Activated CD4-positive, CD25-positive, alpha-beta regulatory T cell treated with anti-CD3 and anti-CD28 coated beads, Interleukin-2, amount 50 U/mL, for 24 hours (primary cell): ENCODE data around the gene EMILIN1.

Source experiments
- ATAC-seq, 2 donors: fragments of 150-1000 bp; cut with Tn5 transposase; one replicate each; pipeline ENCODE4 v1.10.0; 2021; ENCODE audit warnings: mild to moderate bottlenecking in 1 of 2, moderate library complexity in 1 of 2

The EMILIN1 gene

DNA sequence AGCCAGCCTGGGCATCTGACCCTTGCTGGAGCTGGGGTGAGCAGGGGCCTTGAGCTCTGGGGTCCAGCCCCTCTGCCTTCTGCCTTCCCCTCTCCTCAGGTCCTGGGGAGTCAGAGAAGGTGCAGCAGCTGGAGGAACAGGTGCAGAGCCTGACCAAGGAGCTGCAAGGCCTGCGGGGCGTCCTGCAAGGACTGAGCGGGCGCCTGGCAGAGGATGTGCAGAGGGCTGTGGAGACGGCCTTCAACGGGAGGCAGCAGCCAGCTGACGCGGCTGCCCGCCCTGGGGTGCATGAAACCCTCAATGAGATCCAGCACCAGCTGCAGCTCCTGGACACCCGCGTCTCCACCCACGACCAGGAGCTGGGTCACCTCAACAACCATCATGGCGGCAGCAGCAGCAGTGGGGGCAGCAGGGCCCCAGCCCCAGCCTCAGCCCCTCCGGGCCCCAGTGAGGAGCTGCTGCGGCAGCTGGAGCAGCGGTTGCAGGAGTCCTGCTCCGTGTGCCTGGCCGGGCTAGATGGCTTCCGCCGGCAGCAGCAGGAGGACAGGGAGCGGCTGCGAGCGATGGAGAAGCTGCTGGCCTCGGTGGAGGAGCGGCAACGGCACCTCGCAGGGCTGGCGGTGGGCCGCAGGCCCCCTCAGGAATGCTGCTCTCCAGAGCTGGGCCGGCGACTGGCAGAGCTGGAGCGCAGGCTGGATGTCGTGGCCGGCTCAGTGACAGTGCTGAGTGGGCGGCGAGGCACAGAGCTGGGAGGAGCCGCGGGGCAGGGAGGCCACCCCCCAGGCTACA lies 3.8 kb downstream of the EMILIN1 start:
- ATAC-seq: no peak

DNA sequence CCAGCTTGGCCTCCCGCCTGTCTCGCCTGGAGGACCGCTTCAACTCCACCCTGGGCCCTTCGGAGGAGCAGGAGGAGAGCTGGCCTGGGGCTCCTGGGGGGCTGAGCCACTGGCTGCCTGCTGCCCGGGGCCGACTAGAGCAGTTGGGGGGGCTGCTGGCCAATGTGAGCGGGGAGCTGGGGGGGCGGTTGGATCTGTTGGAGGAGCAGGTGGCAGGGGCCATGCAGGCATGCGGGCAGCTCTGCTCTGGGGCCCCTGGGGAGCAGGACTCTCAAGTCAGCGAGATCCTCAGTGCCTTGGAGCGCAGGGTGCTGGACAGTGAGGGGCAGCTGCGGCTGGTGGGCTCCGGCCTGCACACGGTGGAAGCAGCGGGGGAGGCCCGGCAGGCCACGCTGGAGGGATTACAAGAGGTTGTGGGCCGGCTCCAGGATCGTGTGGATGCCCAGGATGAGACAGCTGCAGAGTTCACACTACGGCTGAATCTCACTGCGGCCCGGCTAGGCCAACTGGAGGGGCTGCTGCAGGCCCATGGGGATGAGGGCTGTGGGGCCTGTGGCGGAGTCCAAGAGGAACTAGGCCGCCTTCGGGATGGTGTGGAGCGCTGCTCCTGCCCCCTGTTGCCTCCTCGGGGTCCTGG lies 4.5 kb downstream of the EMILIN1 start:
- no peak for ATAC-seq

GRCh38 chr2:27083410-27084296 lies 5.2 kb downstream of the EMILIN1 start:
- no peak for ATAC-seq

GRCh38 chr2:27084297-27085061 lies 6.1 kb downstream of the EMILIN1 start:
- ATAC-seq: no peak

GRCh38 chr2:27085062-27085672 lies 6.8 kb downstream of the EMILIN1 start:
- no peak for ATAC-seq

DNA sequence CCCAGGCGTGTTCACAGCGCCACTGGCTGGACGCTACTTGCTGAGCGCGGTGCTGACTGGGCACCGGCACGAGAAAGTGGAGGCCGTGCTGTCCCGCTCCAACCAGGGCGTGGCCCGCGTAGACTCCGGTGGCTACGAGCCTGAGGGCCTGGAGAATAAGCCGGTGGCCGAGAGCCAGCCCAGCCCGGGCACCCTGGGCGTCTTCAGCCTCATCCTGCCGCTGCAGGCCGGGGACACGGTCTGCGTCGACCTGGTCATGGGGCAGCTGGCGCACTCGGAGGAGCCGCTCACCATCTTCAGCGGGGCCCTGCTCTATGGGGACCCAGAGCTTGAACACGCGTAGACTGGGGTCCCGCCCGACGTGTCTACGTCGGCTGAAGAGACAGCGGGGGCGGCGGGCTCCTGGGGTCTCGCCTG lies 7.3 kb downstream of the EMILIN1 start:
- peak in 1 of 2 donors; percentile 1 for ATAC-seq

- peak; percentile 93 to 94 for ATAC-seq
Measured at GRCh38 chr2:27086090-27086723, 7.8 kb downstream of the EMILIN1 start.

DNA sequence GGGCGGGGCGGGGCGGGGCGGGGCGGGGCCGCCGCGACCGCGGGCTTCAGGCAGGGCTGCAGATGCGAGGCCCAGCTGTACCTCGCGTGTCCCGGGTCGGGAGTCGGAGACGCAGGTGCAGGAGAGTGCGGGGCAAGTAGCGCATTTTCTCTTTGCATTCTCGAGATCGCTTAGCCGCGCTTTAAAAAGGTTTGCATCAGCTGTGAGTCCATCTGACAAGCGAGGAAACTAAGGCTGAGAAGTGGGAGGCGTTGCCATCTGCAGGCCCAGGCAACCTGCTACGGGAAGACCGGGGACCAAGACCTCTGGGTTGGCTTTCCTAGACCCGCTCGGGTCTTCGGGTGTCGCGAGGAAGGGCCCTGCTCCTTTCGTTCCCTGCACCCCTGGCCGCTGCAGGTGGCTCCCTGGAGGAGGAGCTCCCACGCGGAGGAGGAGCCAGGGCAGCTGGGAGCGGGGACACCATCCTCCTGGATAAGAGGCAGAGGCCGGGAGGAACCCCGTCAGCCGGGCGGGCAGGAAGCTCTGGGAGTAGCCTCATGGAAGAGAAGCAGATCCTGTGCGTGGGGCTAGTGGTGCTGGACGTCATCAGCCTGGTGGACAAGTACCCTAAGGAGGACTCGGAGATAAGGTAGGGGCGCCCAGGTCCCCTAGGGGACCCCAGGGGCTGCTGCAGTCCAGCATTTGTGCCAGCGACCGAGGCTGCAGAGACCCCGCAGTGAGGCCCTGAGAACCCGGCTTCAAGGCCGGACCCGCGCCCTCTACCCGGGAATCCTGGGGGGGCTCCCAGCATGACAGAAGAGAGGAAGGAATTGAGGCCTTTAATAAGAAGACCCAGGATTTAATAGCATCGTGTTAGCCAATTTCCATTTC lies 8.5 kb downstream of the EMILIN1 start, which contains the start of gene KHK:
KHK (plus strand) TSS at position 49 of the 870 bp plus-strand sequence; CDS start at position 537, 488 bp downstream.
- peak in 1 of 2 donors; percentile 0 for ATAC-seq

GRCh38 chr2:27087823-27088410 lies 9.5 kb downstream of the EMILIN1 start:
- ATAC-seq: no peak

GRCh38 chr2:27088634-27089033 lies 10.2 kb downstream of the EMILIN1 start:
- no peak for ATAC-seq

DNA sequence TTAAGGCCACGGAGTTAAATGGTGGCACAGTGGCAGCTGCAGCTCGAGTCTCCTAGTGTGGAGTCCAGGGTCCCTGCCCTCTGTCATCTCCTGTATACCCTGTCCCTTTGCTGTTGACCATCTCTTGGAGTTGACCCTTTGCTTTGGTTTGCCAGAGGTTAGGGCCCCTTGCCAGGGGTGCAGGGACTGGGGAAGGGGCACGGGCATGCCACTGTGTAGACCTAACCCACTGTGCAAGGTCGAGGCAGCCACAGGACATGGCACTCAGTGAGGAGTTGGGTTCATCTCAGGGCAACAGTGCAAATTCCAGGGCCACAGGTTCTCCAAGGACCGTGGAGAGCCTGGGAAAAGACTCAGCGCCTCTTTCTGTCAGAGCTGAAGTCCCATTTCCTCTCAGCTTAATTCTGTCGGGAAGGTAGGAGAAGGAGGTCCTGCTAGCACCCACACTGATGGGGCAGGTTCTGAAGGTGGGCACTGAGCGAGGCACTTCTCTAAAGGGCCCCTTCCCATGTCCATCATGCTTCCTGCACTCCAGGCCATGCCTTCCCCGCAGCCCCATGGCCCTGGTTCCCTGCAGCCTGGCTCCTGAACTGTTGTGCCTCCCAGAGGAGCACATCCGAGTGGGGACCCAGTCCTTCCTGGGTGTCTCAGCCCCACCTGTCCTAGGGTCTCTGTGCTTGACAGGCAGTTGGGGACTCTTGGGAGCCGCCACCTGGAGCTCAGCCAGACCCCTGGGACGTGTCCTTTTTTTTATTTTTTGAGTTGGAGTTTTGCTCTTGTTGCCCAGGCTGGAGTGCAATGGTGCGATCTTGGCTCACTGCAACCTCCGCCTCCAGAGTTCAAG lies 10.9 kb downstream of the EMILIN1 start:
- ATAC-seq: no peak

DNA sequence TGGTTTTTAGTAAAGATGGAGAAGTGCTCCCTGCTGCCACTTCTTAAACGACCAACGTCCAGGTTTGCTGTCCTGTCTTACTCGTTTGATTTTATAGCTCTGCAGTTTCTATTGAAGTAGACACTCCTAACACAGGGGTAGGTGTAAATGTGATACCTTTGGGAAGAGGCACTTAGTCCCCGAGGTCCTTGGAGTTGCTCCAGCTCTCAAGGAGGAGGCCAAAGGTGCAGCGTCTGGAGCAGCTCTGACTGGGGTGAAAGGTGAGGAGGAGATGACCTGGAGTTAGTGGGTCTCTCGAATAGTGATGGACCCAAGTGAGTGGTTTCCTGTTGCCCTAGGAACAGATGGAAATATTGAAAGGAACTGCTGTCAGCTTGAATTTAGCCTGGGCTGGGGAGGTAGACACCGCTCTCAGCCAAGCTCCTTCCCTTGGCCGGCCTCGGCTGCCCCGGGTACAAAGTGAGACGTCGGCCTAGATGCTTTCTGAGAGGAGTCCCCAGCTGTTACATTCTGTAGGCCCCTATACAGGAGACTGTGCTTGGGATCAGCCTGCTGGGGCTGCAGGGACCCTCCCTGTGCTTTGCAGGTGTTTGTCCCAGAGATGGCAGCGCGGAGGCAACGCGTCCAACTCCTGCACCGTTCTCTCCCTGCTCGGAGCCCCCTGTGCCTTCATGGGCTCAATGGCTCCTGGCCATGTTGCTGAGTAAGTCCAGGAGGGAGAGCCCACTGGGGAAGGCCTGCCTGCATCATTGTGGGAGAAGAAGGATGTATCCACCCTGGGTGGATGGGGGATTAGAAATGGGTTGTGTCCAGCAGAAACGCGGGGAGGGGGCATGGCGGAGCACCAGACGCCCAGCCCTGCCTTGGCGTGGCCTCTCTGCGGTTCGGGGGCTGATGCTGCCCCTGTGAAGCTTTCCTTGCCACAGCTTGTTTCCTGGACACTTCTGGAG lies 13.6 kb downstream of the EMILIN1 start:
- no peak for ATAC-seq

DNA sequence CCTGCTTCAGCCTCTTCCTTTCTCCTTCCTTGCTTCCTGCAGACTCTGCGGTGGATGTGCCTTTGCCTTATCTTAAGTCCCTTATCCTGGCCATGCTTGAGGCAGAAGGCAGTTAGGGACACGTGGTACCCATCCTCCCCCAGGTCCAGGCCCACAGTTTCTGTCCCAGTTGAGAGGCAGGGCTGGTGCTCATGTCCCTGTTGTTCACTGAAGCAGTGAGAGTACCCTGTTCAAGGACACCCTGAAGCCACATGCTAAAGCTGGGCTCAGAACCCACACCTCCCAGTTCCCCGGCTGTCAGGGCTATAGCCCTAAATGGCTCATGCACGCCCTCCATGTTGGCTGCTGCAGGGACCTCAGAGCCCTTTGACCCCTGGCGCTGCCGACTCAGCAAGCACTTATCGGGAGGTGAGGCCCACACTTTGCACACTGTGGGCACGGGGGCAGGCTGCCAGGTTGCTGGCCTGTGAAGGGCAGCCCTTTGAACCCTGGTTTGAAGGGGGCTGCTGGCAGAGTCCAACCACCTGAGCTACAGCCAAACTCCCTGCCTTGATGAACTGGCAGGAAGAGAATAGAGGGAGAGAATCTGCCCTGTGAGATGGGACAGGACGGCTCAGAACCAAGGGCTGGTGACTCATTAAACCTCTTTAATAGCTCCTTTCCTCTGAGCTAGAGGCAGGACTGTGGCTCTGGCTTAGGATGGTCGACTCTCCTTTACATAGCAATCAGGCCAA lies 14.4 kb downstream of the EMILIN1 start:
- ATAC-seq: no peak

- no peak for ATAC-seq
Measured at GRCh38 chr2:27093430-27094352, 15.3 kb downstream of the EMILIN1 start.

GRCh38 chr2:27094353-27094984 lies 16.1 kb downstream of the EMILIN1 start:
- no peak for ATAC-seq

- no peak for ATAC-seq
Measured at GRCh38 chr2:27095427-27095744, 17.0 kb downstream of the EMILIN1 start.
